ENCODE results near the gene DOCK2. TPM values are rescaled to one million over a fixed set of nuclear protein-coding genes. Genes with fewer than 3 reads are reported as not detected.

DOCK2 gene
- total and polyA plus RNA-seq, 9 of the 15 experiments (the other 6 are each of a cell fraction or from before 2014, with no cell fraction given): 4.5 to 42.6 (median 20.5) TPM

DNA sequence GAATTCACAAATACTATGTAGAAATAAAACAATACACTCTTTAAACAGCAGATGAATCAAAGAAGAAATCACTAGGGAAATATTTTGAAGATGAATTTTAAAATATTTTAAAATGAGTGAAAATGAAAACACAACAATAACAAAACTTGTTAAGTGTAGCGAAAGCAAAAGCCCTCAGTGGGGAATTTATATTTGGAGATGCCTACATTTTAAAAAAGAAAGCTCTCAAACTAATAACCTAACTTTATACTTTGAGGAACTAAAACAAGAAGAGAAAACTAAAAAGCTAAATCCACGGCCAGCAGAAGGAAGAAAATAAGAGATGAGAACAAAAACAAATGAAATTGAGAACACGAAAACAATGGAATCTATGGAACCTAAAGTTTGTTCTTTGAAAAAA, 30.8 kb upstream of the DOCK2 start:
- 55% methylated on average over 3 of the region's 3 CpGs for WGBS (ENCODE audit: insufficient coverage, low coverage, missing lambda C conversion rate)
- no TSS peak for BruUV-seq (replicated peaks)
- Histone ChIP-seq H3K9ac (ENCODE audit: insufficient read depth in 1 of 2, low read depth in 2 of 2, low read length in 2 of 2) (no peak overlapping the region), H3K9me3 (replicated peaks; ENCODE audit: control insufficient read depth, insufficient read depth, low read depth, low read length) (no peaks in the 10 kb centered on the region), H3K9me1 (ENCODE audit: control insufficient read depth, insufficient read depth, low read length) (no peaks in the 10 kb centered on the region), H3K27ac (ENCODE audit: extremely low read depth, low read depth, low read length) (no peak overlapping the region), H4K20me1 (replicated peaks; ENCODE audit: control insufficient read depth, insufficient read depth, low read length) (no peaks in the 10 kb centered on the region), H3K4me1 (replicated peaks in 1 of 2; ENCODE audit: control insufficient read depth in 2 of 2, insufficient read depth in 2 of 2, low read length in 2 of 2) (no peaks in the 10 kb centered on the region), H3K4me3 (no peak overlapping the region), H2AFZ (ENCODE audit: low read depth, low read length) (no peak overlapping the region), H3K27me3 (ENCODE audit: control insufficient read depth in 2 of 2, insufficient read depth in 2 of 2, low read length in 2 of 2) (no peaks in the 10 kb centered on the region), H3K79me2 (ENCODE audit: control insufficient read depth, insufficient read depth, low read length) (no peaks in the 10 kb centered on the region), H3K36me3 (ENCODE audit: control insufficient read depth, insufficient read depth, low read length) (peaks cover 25% of the 10 kb centered on the region), H3K4me2 (ENCODE audit: insufficient read depth, low read length) (no peak overlapping the region)
- ATAC-seq (no peak), DNase-seq (ENCODE audit: extremely low read depth in 1 of 4, low spot score in 3 of 4) (no peak), FAIRE-seq (no peak)
- CTCF ChIA-PET (ENCODE audit: low intra/inter-chr PET ratio): no interaction called here
- POLR2A ChIA-PET: no interaction called here
- in situ Hi-C loops (cut with MboI) (no loop called here), intact Hi-C loops (cut with micrococcal nuclease) (no loop called here)
- TF ChIP-seq, protein P1, sequence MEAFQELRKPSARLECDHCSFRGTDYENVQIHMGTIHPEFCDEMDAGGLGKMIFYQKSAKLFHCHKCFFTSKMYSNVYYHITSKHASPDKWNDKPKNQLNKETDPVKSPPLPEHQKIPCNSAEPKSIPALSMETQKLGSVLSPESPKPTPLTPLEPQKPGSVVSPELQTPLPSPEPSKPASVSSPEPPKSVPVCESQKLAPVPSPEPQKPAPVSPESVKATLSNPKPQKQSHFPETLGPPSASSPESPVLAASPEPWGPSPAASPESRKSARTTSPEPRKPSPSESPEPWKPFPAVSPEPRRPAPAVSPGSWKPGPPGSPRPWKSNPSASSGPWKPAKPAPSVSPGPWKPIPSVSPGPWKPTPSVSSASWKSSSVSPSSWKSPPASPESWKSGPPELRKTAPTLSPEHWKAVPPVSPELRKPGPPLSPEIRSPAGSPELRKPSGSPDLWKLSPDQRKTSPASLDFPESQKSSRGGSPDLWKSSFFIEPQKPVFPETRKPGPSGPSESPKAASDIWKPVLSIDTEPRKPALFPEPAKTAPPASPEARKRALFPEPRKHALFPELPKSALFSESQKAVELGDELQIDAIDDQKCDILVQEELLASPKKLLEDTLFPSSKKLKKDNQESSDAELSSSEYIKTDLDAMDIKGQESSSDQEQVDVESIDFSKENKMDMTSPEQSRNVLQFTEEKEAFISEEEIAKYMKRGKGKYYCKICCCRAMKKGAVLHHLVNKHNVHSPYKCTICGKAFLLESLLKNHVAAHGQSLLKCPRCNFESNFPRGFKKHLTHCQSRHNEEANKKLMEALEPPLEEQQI (IDR thresholded peaks at IDR 0.05): no peak
- TF ChIP-seq, protein P2, sequence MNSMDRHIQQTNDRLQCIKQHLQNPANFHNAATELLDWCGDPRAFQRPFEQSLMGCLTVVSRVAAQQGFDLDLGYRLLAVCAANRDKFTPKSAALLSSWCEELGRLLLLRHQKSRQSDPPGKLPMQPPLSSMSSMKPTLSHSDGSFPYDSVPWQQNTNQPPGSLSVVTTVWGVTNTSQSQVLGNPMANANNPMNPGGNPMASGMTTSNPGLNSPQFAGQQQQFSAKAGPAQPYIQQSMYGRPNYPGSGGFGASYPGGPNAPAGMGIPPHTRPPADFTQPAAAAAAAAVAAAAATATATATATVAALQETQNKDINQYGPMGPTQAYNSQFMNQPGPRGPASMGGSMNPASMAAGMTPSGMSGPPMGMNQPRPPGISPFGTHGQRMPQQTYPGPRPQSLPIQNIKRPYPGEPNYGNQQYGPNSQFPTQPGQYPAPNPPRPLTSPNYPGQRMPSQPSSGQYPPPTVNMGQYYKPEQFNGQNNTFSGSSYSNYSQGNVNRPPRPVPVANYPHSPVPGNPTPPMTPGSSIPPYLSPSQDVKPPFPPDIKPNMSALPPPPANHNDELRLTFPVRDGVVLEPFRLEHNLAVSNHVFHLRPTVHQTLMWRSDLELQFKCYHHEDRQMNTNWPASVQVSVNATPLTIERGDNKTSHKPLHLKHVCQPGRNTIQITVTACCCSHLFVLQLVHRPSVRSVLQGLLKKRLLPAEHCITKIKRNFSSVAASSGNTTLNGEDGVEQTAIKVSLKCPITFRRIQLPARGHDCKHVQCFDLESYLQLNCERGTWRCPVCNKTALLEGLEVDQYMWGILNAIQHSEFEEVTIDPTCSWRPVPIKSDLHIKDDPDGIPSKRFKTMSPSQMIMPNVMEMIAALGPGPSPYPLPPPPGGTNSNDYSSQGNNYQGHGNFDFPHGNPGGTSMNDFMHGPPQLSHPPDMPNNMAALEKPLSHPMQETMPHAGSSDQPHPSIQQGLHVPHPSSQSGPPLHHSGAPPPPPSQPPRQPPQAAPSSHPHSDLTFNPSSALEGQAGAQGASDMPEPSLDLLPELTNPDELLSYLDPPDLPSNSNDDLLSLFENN (IDR thresholded peaks at IDR 0.05; ENCODE audit: low read depth in 2 of 2, low read length in 2 of 2): no peak
- TF ChIP-seq KLF6 (CRISPR knock-in tag; IDR thresholded peaks at IDR 0.05; ENCODE audit: borderline replicate concordance) (no peak), ZNF445 (CRISPR knock-in tag; IDR thresholded peaks at IDR 0.05; ENCODE audit: low read depth) (no peak), SUPT5H (IDR thresholded peaks at IDR 0.05) (no peak), MCM2 (IDR thresholded peaks at IDR 0.05; ENCODE audit: low read depth) (no peak), FOS (IDR thresholded peaks at IDR 0.05; ENCODE audit: extremely low read depth, insufficient read length) (no peak), XRCC4 (IDR thresholded peaks at IDR 0.05; ENCODE audit: extremely low read depth, insufficient read depth, insufficient read length) (no peak), FOXK2 (conservative IDR thresholded peaks at IDR 0.05 in 1 of 2, IDR thresholded peaks at IDR 0.05 in 1 of 2; ENCODE audit: low read depth in 2 of 2) (no peak), ETS2 (tag; IDR thresholded peaks at IDR 0.05; ENCODE audit: borderline replicate concordance, poor library complexity, severe bottlenecking) (no peak)
- TF ChIP-seq, protein P3, sequence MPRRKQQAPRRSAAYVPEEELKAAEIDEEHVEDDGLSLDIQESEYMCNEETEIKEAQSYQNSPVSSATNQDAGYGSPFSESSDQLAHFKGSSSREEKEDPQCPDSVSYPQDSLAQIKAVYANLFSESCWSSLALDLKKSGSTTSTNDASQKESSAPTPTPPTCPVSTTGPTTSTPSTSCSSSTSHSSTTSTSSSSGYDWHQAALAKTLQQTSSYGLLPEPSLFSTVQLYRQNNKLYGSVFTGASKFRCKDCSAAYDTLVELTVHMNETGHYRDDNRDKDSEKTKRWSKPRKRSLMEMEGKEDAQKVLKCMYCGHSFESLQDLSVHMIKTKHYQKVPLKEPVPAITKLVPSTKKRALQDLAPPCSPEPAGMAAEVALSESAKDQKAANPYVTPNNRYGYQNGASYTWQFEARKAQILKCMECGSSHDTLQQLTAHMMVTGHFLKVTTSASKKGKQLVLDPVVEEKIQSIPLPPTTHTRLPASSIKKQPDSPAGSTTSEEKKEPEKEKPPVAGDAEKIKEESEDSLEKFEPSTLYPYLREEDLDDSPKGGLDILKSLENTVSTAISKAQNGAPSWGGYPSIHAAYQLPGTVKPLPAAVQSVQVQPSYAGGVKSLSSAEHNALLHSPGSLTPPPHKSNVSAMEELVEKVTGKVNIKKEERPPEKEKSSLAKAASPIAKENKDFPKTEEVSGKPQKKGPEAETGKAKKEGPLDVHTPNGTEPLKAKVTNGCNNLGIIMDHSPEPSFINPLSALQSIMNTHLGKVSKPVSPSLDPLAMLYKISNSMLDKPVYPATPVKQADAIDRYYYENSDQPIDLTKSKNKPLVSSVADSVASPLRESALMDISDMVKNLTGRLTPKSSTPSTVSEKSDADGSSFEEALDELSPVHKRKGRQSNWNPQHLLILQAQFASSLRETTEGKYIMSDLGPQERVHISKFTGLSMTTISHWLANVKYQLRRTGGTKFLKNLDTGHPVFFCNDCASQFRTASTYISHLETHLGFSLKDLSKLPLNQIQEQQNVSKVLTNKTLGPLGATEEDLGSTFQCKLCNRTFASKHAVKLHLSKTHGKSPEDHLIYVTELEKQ (CRISPR knock-in tag; IDR thresholded peaks at IDR 0.05): no peak

Data from K562 (cell line).